Psoas muscle (tissue), 8 donors: Measurements from ENCODE around the gene LDB3. TPM values are rescaled to one million over a fixed set of nuclear protein-coding genes. Genes with fewer than 3 reads are reported as not detected.

ENCODE experiments used
- ATAC-seq, 4 donors: fragments of 200-7000 bp; cut with Tn5 transposase; one replicate each; pipeline ENCODE4 v1.9.1; 2020; ENCODE audit warnings: moderate library complexity in 3 of 4, mild to moderate bottlenecking in 2 of 4
- DNase-seq, 2 donors: peaks; one replicate each; pipeline ENCODE4 v3.0.0-alpha.2; 2020
- H3K27ac ChIP-seq: fragments of 200-600 bp; one replicate; pipeline ENCODE4 v1.8.0; 2022
- H3K27me3 ChIP-seq, 3 donors: fragments of 200-600 bp in 1 of 3; one replicate each; pipeline versions ENCODE4 v1.6.1 to v1.8.0; 2013 to 2022; ENCODE audit warnings: low read length in 2 of 3, mild to moderate bottlenecking in 2 of 3, moderate library complexity in 1 of 3; ENCODE audit not compliant: insufficient read depth in 3 of 3
- H3K36me3 ChIP-seq, 2 donors: fragments of 200-600 bp in 1 of 2; one replicate each; pipeline versions ENCODE4 v1.6.1 to v1.8.0; 2013 to 2022; ENCODE audit warnings: low read depth in 1 of 2, mild to moderate bottlenecking in 1 of 2, moderate library complexity in 1 of 2; ENCODE audit not compliant: insufficient read depth in 1 of 2
- H3K4me1 ChIP-seq: fragments of 200-600 bp; one replicate; pipeline ENCODE4 v1.8.0; 2022
- H3K4me3 ChIP-seq: fragments of 200-600 bp; one replicate; pipeline ENCODE4 v1.8.0; 2022; ENCODE audit warnings: mild to moderate bottlenecking
- H3K9me3 ChIP-seq: fragments of 200-600 bp; one replicate; pipeline ENCODE4 v1.8.0; 2022
- WGBS, 3 donors: extraction: QIAGEN DNeasy Blood & Tissue Kit; methylation state at CpG; one replicate each; pipeline versions ENCODE4 v1.1.6 to v1.1.7; 2013; 5-methylcytosine and 5-hydroxymethylcytosine counted together
- intact Hi-C, 2 donors: fragments of 100-400 bp; cut with DNase I; formaldehyde crosslinking; loops; one replicate each; pipeline versions ENCODE4 v1.11.0 to v1.14.2; 2022
- polyA plus RNA-seq, 3 donors: library from polyadenylated mRNA; stranded (reverse); fragments of 200-250 nt; gene quantifications; one replicate each; pipeline ENCODE4 v1.2.3, GENCODE V29; 2013
- total RNA-seq, 4 donors: library from RNA; stranded (reverse); fragmentation: NEBNext Ultra II Directional in 2 of 4; extraction: Animal tissue kit (Norgen Biotek cat#: 25700) in 2 of 4; gene quantifications; one replicate each; pipeline versions ENCODE4 v1.2.1 to v1.2.4, GENCODE V29; 2021 to 2023
- TF ChIP-seq, protein P1 (sequence below): fragments of 200-600 bp; IDR thresholded peaks from one replicate; pipeline ENCODE4 v1.8.0; 2022; ENCODE audit warnings: antibody characterized with exemption
- donor health status: healthy with polysubstance abuse.
- donor health status: DM: no; HTN: no; CAD: no; lungs with moderate emphysema.
- donor health status: Bipolar disorder and iron deficiency.
- donor health status: healthy.
- donor health status: DM: yes; HTN: yes; CAD: no.
- donor health status: DM: no; HTN: no; CAD: no.
- donor health status: DM: no; HTN: no; CAD: no.
- donor health status: DM: yes; HTN: yes; CAD: no.

LDB3 gene
- total and polyA plus RNA-seq, 7 donors, result 108 to 2,187 (median 615) TPM

GRCh38 chr10:86759073-86759672 is 90.9 kb downstream of the LDB3 start:
- peak overlapping the region; percentile 92 for H3K4me3 ChIP-seq
- DNase-seq (no peak), ATAC-seq (no peak)
- no peaks in the 10 kb centered on the region for H3K27me3 ChIP-seq
- no peaks in the 10 kb centered on the region for H3K9me3 ChIP-seq
- H3K27ac ChIP-seq, result peak overlapping the region; percentile 100
- TF ChIP-seq, protein P1, sequence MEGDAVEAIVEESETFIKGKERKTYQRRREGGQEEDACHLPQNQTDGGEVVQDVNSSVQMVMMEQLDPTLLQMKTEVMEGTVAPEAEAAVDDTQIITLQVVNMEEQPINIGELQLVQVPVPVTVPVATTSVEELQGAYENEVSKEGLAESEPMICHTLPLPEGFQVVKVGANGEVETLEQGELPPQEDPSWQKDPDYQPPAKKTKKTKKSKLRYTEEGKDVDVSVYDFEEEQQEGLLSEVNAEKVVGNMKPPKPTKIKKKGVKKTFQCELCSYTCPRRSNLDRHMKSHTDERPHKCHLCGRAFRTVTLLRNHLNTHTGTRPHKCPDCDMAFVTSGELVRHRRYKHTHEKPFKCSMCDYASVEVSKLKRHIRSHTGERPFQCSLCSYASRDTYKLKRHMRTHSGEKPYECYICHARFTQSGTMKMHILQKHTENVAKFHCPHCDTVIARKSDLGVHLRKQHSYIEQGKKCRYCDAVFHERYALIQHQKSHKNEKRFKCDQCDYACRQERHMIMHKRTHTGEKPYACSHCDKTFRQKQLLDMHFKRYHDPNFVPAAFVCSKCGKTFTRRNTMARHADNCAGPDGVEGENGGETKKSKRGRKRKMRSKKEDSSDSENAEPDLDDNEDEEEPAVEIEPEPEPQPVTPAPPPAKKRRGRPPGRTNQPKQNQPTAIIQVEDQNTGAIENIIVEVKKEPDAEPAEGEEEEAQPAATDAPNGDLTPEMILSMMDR, result no peak
- WGBS, 3 donors, result 32 to 50% (median 36%) methylated on average over 3 of the region's 3 CpGs
- intact Hi-C loops, result loop anchor here in 1 of 2 donors (5.0 kb wide), 1 partner anchor 47 kb away; no protein-coding TSS in a partner anchor
- H3K4me1 ChIP-seq, result peaks cover 45% of the 10 kb centered on the region
- no peaks in the 10 kb centered on the region for H3K36me3 ChIP-seq

- H3K4me1 ChIP-seq, result peaks cover 50% of the 10 kb centered on the region
- ATAC-seq, result no peak
These were observed 95.1 kb downstream of the LDB3 start for GRCh38 chr10:86763404-86763803.

DNA sequence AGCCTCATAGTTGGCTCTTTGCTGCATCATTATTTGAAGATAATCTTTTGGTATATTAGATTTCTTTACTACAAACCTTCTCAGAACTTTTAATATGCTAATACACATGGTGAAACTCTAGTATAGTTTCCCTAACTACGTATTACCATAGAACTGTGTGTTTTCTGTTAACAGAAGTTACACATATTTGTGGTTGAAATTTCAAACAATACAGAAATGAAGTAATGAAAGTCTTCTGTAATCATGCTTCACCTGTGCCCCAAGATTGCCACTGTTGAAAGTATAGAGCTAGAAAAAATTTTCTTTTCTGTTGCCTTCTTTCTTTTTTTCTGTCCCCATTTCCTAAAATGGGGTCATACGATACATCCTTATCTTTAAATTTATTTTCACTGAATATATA is 97.2 kb downstream of the LDB3 start:
- peaks cover 57% of the 10 kb centered on the region for H3K4me1 ChIP-seq
- intact Hi-C loops, result no loop called here

More at GRCh38 chr10:86763404-86763803, 95.1 kb downstream of the LDB3 start:
- Histone ChIP-seq H3K9me3 (no peaks in the 10 kb centered on the region), H3K27ac (no peak overlapping the region), H3K36me3 (no peaks in the 10 kb centered on the region), H3K27me3 (no peaks in the 10 kb centered on the region), H3K4me3 (no peak overlapping the region)
- intact Hi-C loops, result no loop called here
- TF ChIP-seq, protein P1, result no peak
- 46 to 73% (median 49%) methylated on average over 5 of the region's 5 CpGs for WGBS, 3 donors
- DNase-seq, result no peak

DNA sequence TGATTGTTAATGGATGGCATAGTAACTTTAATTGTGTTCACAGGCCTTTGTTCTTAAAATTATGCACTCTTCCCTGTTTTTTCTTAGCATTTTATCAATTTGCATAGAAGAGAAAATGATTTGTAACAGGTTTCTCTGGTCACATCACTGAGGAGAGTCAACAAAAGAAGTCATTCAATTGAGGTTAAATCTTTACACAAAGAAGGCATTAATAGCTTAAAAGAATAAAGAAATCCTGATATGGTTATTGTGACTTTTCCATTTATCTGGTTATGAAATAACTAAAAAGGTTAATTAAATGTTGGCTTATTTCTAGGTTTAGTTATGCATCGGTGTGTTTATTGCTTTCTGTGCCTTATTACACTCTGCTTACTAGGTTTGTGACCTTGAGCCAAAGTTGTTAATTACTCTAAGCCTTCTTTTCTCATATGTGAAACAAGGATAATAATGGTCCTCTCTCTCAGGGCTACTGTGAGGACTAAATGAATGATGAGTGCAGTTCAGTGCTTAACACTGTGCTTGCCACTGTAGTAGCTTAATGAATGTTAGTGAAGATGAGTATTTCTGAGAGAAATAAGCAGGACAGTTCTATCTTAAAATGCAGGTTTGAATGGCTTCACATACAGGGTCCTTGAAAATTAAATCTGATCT is 100.2 kb downstream of the LDB3 start:
- no peak overlapping the region for H3K27ac ChIP-seq
- 65 to 83% (median 78%) methylated on average over 1 of the region's 1 CpG for WGBS, 3 donors
- H3K36me3 ChIP-seq, result no peaks in the 10 kb centered on the region
- no peaks in the 10 kb centered on the region for H3K27me3 ChIP-seq
- DNase-seq (no peak), ATAC-seq (no peak)
- H3K9me3 ChIP-seq, result no peaks in the 10 kb centered on the region
- TF ChIP-seq, protein P1, result no peak
- intact Hi-C loops, result no loop called here
- H3K4me1 ChIP-seq, result peaks cover 60% of the 10 kb centered on the region
- no peak overlapping the region for H3K4me3 ChIP-seq

More for the DNA sequence above, 97.2 kb downstream of the LDB3 start:
- no peaks in the 10 kb centered on the region for H3K27me3 ChIP-seq
- 83 to 92% (median 92%) methylated on average over 2 of the region's 2 CpGs for WGBS, 3 donors
- ATAC-seq (no peak), DNase-seq (no peak)
- no peaks in the 10 kb centered on the region for H3K9me3 ChIP-seq
- H3K4me3 ChIP-seq, result no peak overlapping the region
- TF ChIP-seq, protein P1, result no peak
- H3K36me3 ChIP-seq, result no peaks in the 10 kb centered on the region
- H3K27ac ChIP-seq, result no peak overlapping the region
